ENCODE measurements around the gene YY1.
A peak's percentile ranks its signal among the peaks of the same experiment; 100 is the strongest.
"Not testable (repeated sequence)": the region's sequence is repeated elsewhere in the genome, so short reads cannot be mapped to it uniquely, and the experiment has no call there.

The YY1 gene

GRCh38 chr14:100213956-100214769 lies 24.8 kb upstream of the YY1 start:
- peak; percentile 81 to 96 (median 89) for DNase-seq (ENCODE audit: low read depth in 4 of 4, low spot score in 1 of 4)

GRCh38 chr14:100214770-100215083 lies 24.2 kb upstream of the YY1 start:
- DNase-seq (ENCODE audit: low read depth in 4 of 4, low spot score in 1 of 4): no peak

- DNase-seq (ENCODE audit: low read depth in 4 of 4, low spot score in 1 of 4): no peak
Measured at GRCh38 chr14:100215330-100215885, 23.5 kb upstream of the YY1 start.

GRCh38 chr14:100219126-100219785 lies 19.7 kb upstream of the YY1 start:
- no peak for DNase-seq (ENCODE audit: low read depth in 4 of 4, low spot score in 1 of 4)

- peak in 2 of 4 experiments; percentile 46 to 52 for DNase-seq (ENCODE audit: low read depth in 4 of 4, low spot score in 1 of 4)
Measured at GRCh38 chr14:100221533-100222223, 17.3 kb upstream of the YY1 start.

- no peak for DNase-seq (ENCODE audit: low read depth in 4 of 4, low spot score in 1 of 4)
Measured at GRCh38 chr14:100222224-100223093, 16.5 kb upstream of the YY1 start.

GRCh38 chr14:100223332-100224201 lies 15.4 kb upstream of the YY1 start:
- no peak for DNase-seq (ENCODE audit: low read depth in 4 of 4, low spot score in 1 of 4)

- no peak for DNase-seq (ENCODE audit: low read depth in 4 of 4, low spot score in 1 of 4)
Measured at GRCh38 chr14:100224229-100224866, 14.6 kb upstream of the YY1 start.

GRCh38 chr14:100225169-100225568 lies 13.8 kb upstream of the YY1 start:
- no peak for DNase-seq (ENCODE audit: low read depth in 4 of 4, low spot score in 1 of 4)

GRCh38 chr14:100230361-100230760 lies 8.6 kb upstream of the YY1 start:
- DNase-seq (ENCODE audit: low read depth in 4 of 4, low spot score in 1 of 4): no peak

GRCh38 chr14:100234511-100234910 lies 4.4 kb upstream of the YY1 start:
- DNase-seq (ENCODE audit: low read depth in 4 of 4, low spot score in 1 of 4): no peak

- DNase-seq (ENCODE audit: low read depth in 4 of 4, low spot score in 1 of 4): not testable (repeated sequence)
Measured at GRCh38 chr14:100236271-100236818, 2.6 kb upstream of the YY1 start.

GRCh38 chr14:100236881-100237280 lies 2.1 kb upstream of the YY1 start:
- DNase-seq (ENCODE audit: low read depth in 4 of 4, low spot score in 1 of 4): no peak

- DNase-seq (ENCODE audit: low read depth in 4 of 4, low spot score in 1 of 4): peak in 1 of 4 experiments; percentile 29
Measured at GRCh38 chr14:100237735-100238418, 1.1 kb upstream of the YY1 start.

GRCh38 chr14:100239211-100239839 lies 381 bp downstream of the YY1 start:
- no peak for DNase-seq (ENCODE audit: low read depth in 4 of 4, low spot score in 1 of 4)

- peak; percentile 57 to 83 (median 76) for DNase-seq (ENCODE audit: low read depth in 4 of 4, low spot score in 1 of 4)
Measured at GRCh38 chr14:100239840-100240667, 1.1 kb downstream of the YY1 start.

- no peak for DNase-seq (ENCODE audit: low read depth in 4 of 4, low spot score in 1 of 4)
Measured at GRCh38 chr14:100240668-100241032, 1.7 kb downstream of the YY1 start.
